ENCODE data around the gene ZSCAN5B. TPM values are rescaled to one million over a fixed set of nuclear protein-coding genes. Genes with fewer than 3 reads are reported as not detected.
"Not testable (repeated sequence)": the region's sequence is repeated elsewhere in the genome, so short reads cannot be mapped to it uniquely, and the experiment has no call there.

Gene ZSCAN5B
- total RNA-seq (not detected), polyA plus RNA-seq (under 1 TPM in 1 of 2 donors, not detected in 1; 0.04 TPM)
- long read RNA-seq, donor 1 = 0 reads
- long read RNA-seq, donor 2 = 0 reads
- long read RNA-seq, donor 3 = 0 reads

- ATAC-seq; DNase-seq; H3K4me1 ChIP-seq; H3K4me3 ChIP-seq; H3K9me3 ChIP-seq; H3K27me3 ChIP-seq; intact Hi-C loops (cut with DNase I); H3K27ac ChIP-seq; H3K36me3 ChIP-seq: not testable (repeated sequence)
- WGBS, 4 donors = 85 to 87% (median 86%) methylated on average over 21 to 23 of the region's 23 CpGs
These were observed at the start of gene ZSCAN5B for GRCh38 chr19:56197646-56198045. ZSCAN5B (minus strand) TSS chr19:56197783; CDS start chr19:56193052, 4,731 bp downstream.

GRCh38 chr19:56245764-56246163, 48.2 kb upstream of the ZSCAN5B start:
- H3K4me1 ChIP-seq; DNase-seq; H3K36me3 ChIP-seq; intact Hi-C loops (cut with DNase I); ATAC-seq; H3K27ac ChIP-seq; H3K4me3 ChIP-seq; H3K9me3 ChIP-seq; H3K27me3 ChIP-seq: not testable (repeated sequence)
- 66 to 76% (median 68%) methylated on average over 4 of the region's 4 CpGs for WGBS, 4 donors

GRCh38 chr19:56245121-56245740, 47.6 kb upstream of the ZSCAN5B start:
- WGBS, 4 donors = 86 to 93% (median 88%) methylated on average over 7 of the region's 7 CpGs
- no peak for DNase-seq
- no peak for ATAC-seq

GRCh38 chr19:56223481-56223880, 25.9 kb upstream of the ZSCAN5B start:
- ATAC-seq (no peak), DNase-seq (no peak)
- WGBS, 4 donors = 88 to 92% (median 89%) methylated on average over 9 of the region's 9 CpGs
- intact Hi-C loops (cut with DNase I) = no loop called here
- no peak overlapping the region for H3K27ac ChIP-seq
- H3K4me1 ChIP-seq = no peaks in the 10 kb centered on the region
- H3K27me3 ChIP-seq = no peaks in the 10 kb centered on the region
- H3K9me3 ChIP-seq = no peaks in the 10 kb centered on the region
- TF ChIP-seq POLR2A (IDR thresholded peaks at IDR 0.05) (no peak), CTCF (IDR thresholded peaks at IDR 0.05) (no peak)
- H3K4me3 ChIP-seq = no peak overlapping the region
- peaks cover 0 to 13% (median 0%) of the 10 kb centered on the region in 9 donors for H3K36me3 ChIP-seq

More at GRCh38 chr19:56245121-56245740, 47.6 kb upstream of the ZSCAN5B start:
- no peaks in the 10 kb centered on the region for H3K4me1 ChIP-seq
- intact Hi-C loops (cut with DNase I) = no loop called here
- H3K27ac ChIP-seq = no peak overlapping the region
- no peaks in the 10 kb centered on the region for H3K9me3 ChIP-seq
- H3K36me3 ChIP-seq = no peaks in the 10 kb centered on the region
- TF ChIP-seq POLR2A (IDR thresholded peaks at IDR 0.05) (no peak), CTCF (IDR thresholded peaks at IDR 0.05) (no peak)
- no peak overlapping the region for H3K4me3 ChIP-seq
- H3K27me3 ChIP-seq = no peaks in the 10 kb centered on the region

- 79 to 81% (median 80%) methylated on average over 6 of the region's 6 CpGs for WGBS, 4 donors
- H3K4me3 ChIP-seq = no peak overlapping the region
- DNase-seq (no peak), ATAC-seq (no peak)
- no peaks in the 10 kb centered on the region for H3K9me3 ChIP-seq
- TF ChIP-seq POLR2A (IDR thresholded peaks at IDR 0.05) = no peak
- no peak for TF ChIP-seq CTCF (IDR thresholded peaks at IDR 0.05)
- H3K27ac ChIP-seq = no peak overlapping the region
- H3K4me1 ChIP-seq = peaks cover 0 to under 1% (median 0%) of the 10 kb centered on the region in 12 donors
- peaks cover 0 to under 1% (median 0%) of the 10 kb centered on the region in 9 donors for H3K27me3 ChIP-seq
- H3K36me3 ChIP-seq = peaks cover 0 to 13% (median 0%) of the 10 kb centered on the region in 9 donors
- intact Hi-C loops (cut with DNase I) = no loop called here
These were observed 25.3 kb upstream of the ZSCAN5B start for GRCh38 chr19:56222901-56223300.

Data from heart left ventricle (tissue), 16 donors.